SK-N-SH treated with all-trans-retinoic acid at 6 μM for 48 hours (cell line): ENCODE results near the gene IPO4.

Experiments
- ARNTL ChIP-seq: fragments of 450-650 bp; formaldehyde crosslinking; IDR thresholded peaks from 2 replicates; pipeline ENCODE4 v1.5.0; 2020; ENCODE audit warnings: low read depth, mild to moderate bottlenecking, moderate library complexity, borderline replicate concordance
- ZNF8 ChIP-seq: fragments of 450-650 bp; formaldehyde crosslinking; IDR thresholded peaks from 2 replicates; pipeline ENCODE4 v1.5.0; 2020; ENCODE audit warnings: mild to moderate bottlenecking, moderate library complexity

DNA sequence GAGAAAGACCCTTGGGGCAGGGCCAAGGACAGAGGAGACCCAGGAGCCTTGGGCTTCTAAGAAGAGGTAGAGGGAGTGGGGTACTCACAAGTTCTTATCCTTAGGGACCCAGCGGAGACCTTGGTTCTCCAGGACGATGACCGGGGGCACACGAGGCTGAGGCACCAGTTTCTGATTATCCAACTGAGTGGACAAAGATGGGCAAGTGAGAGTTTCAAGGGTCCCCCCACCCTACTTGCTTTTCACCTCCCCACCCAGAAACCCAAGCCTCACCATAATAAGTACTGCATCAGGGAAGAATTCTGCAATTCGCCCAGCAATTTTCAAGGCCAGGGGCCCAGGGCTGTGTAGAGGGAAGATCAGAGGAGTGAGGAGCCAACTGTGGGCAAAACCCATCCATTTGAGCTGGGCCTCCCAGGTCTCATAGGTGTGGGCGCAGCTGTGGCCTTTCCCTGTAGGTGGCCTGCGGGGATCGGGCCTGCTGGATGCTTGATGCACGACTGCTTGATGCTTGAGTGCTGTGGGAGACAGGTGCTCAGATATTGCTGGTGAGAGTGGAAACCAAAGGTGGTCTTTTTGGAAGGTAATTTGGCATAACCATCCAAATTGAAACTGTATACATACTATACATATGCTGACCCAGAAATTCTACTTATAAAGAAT lies 49.2 kb downstream of the IPO4 start:
- no peak for TF ChIP-seq ARNTL (CRISPR knock-in tag)
- TF ChIP-seq ZNF8 (CRISPR knock-in tag), result no peak
